Gastrocnemius medialis (tissue), 4 donors: ENCODE measurements around the gene COL4A6. TPM values are rescaled to one million over a fixed set of nuclear protein-coding genes. Genes with fewer than 3 reads are reported as not detected.

Experiments used
- ATAC-seq, 2 donors: fragments of 150-250 bp; one replicate each; pipeline ENCODE4 v1.9.1; 2016
- DNase-seq, 2 donors: peaks; one replicate each; pipeline ENCODE4 v3.0.0-alpha.2; 2019
- H3K27ac ChIP-seq, 4 donors: fragments of 200-600 bp; sonication (generic); 1 replicate in 1 of 4; 2 replicates in 3 of 4; pipeline ENCODE4 v1.5.1; 2016 to 2018; ENCODE audit warnings: mild to moderate bottlenecking in 2 of 4, moderate library complexity in 1 of 4
- H3K27me3 ChIP-seq, 3 donors: fragments of 200-600 bp; sonication (generic) in 2 of 3; 1 replicate in 1 of 3; 2 replicates in 2 of 3; pipeline versions ENCODE4 v1.5.1 to v1.6.0; 2016 to 2019; ENCODE audit warnings: mild to moderate bottlenecking in 1 of 3, moderate library complexity in 1 of 3
- H3K36me3 ChIP-seq, 2 donors: fragments of 200-600 bp; sonication (generic) in 1 of 2; one replicate each; pipeline ENCODE4 v1.5.1; 2017 to 2018
- H3K4me1 ChIP-seq, 2 donors: fragments of 200-600 bp; sonication (generic) in 1 of 2; one replicate each; pipeline ENCODE4 v1.5.1; 2016 to 2017; ENCODE audit warnings: mild to moderate bottlenecking in 2 of 2
- H3K4me3 ChIP-seq, 4 donors: fragments of 200-600 bp; sonication (generic) in 3 of 4; 1 replicate in 1 of 4; 2 replicates in 3 of 4; pipeline ENCODE4 v1.5.1; 2016 to 2019; ENCODE audit warnings: mild to moderate bottlenecking in 2 of 4
- H3K9me3 ChIP-seq, 3 donors: fragments of 200-600 bp; sonication (generic) in 2 of 3; 1 replicate in 1 of 3; 2 replicates in 2 of 3; pipeline ENCODE4 v1.5.1; 2016 to 2019
- POLR2A ChIP-seq, 2 donors: fragments of 450-650 bp; IDR thresholded peaks; one replicate each; pipeline ENCODE4 v1.6.1; 2017; ENCODE audit warnings: antibody characterized with exemption in 2 of 2, mild to moderate bottlenecking in 2 of 2, moderate library complexity in 2 of 2
- in situ Hi-C, 4 donors: fragments of 200-750 bp; cut with MboI; loops; one replicate each; pipeline versions ENCODE4 v1.15.0 to v1.8.0; 2017; ENCODE audit warnings: low sequenced_read_pairs in 4 of 4
- intact Hi-C: fragments of 100-400 bp; cut with DNase I; formaldehyde crosslinking; loops from one replicate; pipeline ENCODE4 v1.15.1; 2023; ENCODE audit warnings: low total_unique reads
- total RNA-seq, 4 donors: library from RNA; depleted of rRNA; stranded (reverse); fragments of >200 nt; gene quantifications; one replicate each; pipeline versions ENCODE4 v1.1.0 to v1.2.3, GENCODE V29; 2016
- TF ChIP-seq, protein P1 (sequence below), 5 experiments: fragments of 450-650 bp in 3 of 5; fragments of 200-600 bp in 2 of 5; sonication (generic) in 2 of 5; IDR thresholded peaks in 4 of 5; conservative IDR thresholded peaks in 1 of 5; 1 replicate in 4 of 5; 2 replicates in 1 of 5; pipeline ENCODE4 v1.5.1; 2016 to 2019; ENCODE audit warnings: antibody characterized with exemption in 5 of 5, mild to moderate bottlenecking in 3 of 5, moderate library complexity in 3 of 5

COL4A6 gene
- total RNA-seq, 4 donors from 2014 or later = 0.42 to 1.4 (median 0.81) TPM

DNA sequence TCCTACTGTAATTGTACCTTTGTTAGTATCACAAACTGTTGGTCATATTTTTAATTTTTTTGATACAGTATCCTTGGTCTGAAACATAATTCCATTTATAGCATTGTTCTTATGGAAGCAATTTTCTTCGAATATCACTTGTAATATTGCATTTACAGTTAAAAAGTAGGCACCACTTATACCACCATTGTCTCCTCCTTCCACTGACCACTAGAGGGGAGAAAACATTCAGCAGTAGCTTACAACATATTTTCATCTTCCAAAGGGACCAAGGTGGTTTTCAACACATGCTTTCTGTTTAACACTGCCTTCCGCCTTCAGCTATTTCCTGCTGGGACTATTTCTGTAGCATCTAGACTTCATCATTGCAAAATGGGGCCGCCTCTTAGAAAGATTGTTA, 146.2 kb downstream of the COL4A6 start:
- Histone ChIP-seq H3K4me3 (no peak overlapping the region), H3K27me3 (no peaks in the 10 kb centered on the region), H3K4me1 (no peaks in the 10 kb centered on the region), H3K36me3 (no peaks in the 10 kb centered on the region), H3K9me3 (peaks cover 0 to 4% (median 0%) of the 10 kb centered on the region in 3 donors), H3K27ac (no peak overlapping the region)
- ATAC-seq (no peak), DNase-seq (no peak)
- intact Hi-C loops (no loop called here), in situ Hi-C loops (no loop called here)
- TF ChIP-seq, protein P1, sequence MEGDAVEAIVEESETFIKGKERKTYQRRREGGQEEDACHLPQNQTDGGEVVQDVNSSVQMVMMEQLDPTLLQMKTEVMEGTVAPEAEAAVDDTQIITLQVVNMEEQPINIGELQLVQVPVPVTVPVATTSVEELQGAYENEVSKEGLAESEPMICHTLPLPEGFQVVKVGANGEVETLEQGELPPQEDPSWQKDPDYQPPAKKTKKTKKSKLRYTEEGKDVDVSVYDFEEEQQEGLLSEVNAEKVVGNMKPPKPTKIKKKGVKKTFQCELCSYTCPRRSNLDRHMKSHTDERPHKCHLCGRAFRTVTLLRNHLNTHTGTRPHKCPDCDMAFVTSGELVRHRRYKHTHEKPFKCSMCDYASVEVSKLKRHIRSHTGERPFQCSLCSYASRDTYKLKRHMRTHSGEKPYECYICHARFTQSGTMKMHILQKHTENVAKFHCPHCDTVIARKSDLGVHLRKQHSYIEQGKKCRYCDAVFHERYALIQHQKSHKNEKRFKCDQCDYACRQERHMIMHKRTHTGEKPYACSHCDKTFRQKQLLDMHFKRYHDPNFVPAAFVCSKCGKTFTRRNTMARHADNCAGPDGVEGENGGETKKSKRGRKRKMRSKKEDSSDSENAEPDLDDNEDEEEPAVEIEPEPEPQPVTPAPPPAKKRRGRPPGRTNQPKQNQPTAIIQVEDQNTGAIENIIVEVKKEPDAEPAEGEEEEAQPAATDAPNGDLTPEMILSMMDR (IDR thresholded peaks at IDR 0.05 in 4 of 5, conservative IDR thresholded peaks at IDR 0.05 in 1 of 5) = no peak
- TF ChIP-seq POLR2A (IDR thresholded peaks at IDR 0.05) = no peak

DNA sequence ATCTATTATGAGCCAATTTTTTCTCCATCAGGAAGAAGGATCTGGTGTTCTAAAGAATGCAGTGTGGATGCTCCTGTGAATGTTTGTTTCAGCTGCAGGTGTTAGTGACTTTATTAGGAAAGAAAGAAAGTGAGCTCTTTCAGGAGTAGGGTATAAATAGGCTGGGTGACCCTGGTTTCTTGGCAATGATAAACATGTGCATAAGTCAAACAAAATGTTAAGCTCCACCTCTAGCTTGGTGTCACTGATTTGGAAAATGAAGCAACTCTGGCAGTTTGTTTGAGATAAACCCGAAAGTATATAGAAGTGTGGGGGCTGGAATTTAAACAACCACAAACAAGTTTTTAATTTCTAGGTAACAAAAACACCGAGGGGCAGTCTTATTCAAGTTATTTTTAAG, 152.3 kb downstream of the COL4A6 start:
- Histone ChIP-seq H3K4me3 (no peak overlapping the region), H3K9me3 (no peaks in the 10 kb centered on the region), H3K4me1 (no peaks in the 10 kb centered on the region), H3K27ac (no peak overlapping the region), H3K27me3 (no peaks in the 10 kb centered on the region), H3K36me3 (no peaks in the 10 kb centered on the region)
- in situ Hi-C loops = no loop called here
- intact Hi-C loops = no loop called here
- ATAC-seq (no peak), DNase-seq (no peak)
- TF ChIP-seq, protein P1 (IDR thresholded peaks at IDR 0.05 in 4 of 5, conservative IDR thresholded peaks at IDR 0.05 in 1 of 5) = no peak
- TF ChIP-seq POLR2A (IDR thresholded peaks at IDR 0.05) = no peak

DNA sequence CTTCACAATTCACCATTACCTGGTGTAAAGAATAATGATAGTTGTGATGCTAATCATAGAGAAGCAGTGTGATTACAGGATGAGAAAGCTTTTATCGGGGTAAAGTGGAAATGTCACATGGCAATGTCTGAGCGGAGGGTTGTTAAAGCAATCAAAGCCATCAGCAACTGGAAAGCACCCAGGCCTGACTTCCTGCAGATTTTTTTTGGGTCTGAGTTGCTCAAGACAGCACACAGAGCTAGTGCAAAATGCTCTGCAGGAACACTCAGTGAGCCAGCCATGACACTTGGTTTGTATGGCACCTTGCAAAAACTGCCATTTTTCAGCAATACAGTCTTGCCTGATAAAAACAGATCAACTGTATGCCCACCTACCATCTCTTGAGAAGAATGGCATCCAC, 152.9 kb downstream of the COL4A6 start:
- intact Hi-C loops (no loop called here), in situ Hi-C loops (no loop called here)
- no peak for DNase-seq
- Histone ChIP-seq H3K27me3 (no peaks in the 10 kb centered on the region), H3K4me3 (no peak overlapping the region), H3K36me3 (no peaks in the 10 kb centered on the region), H3K9me3 (no peaks in the 10 kb centered on the region), H3K4me1 (no peaks in the 10 kb centered on the region), H3K27ac (no peak overlapping the region)
- TF ChIP-seq POLR2A (IDR thresholded peaks at IDR 0.05) = no peak
- TF ChIP-seq, protein P1 (IDR thresholded peaks at IDR 0.05 in 4 of 5, conservative IDR thresholded peaks at IDR 0.05 in 1 of 5) = no peak
- ATAC-seq = no peak

DNA sequence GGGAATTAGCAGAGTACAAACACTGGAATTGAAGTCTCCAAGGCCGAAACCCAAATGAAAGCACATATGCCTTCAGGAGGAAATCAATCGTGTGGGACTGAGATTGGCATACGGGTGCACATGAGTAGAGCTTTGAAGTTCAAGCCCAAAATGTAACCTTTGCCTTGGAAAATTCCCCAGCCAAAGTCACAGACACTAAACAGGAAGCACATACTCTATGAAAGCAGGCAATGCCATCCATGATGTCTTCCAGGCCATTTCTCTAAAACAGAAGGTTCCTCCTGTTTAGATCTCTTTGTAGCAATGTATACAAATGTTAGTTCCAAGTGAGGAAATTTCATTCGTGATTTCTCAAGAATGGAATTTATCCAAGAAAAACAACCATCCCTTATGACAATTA, 162.5 kb downstream of the COL4A6 start:
- Histone ChIP-seq H3K36me3 (no peaks in the 10 kb centered on the region), H3K27me3 (no peaks in the 10 kb centered on the region), H3K27ac (no peak overlapping the region), H3K4me3 (no peak overlapping the region), H3K9me3 (no peaks in the 10 kb centered on the region), H3K4me1 (no peaks in the 10 kb centered on the region)
- intact Hi-C loops (no loop called here), in situ Hi-C loops (no loop called here)
- ATAC-seq = no peak
- no peak for TF ChIP-seq POLR2A (IDR thresholded peaks at IDR 0.05)
- TF ChIP-seq, protein P1 (IDR thresholded peaks at IDR 0.05 in 4 of 5, conservative IDR thresholded peaks at IDR 0.05 in 1 of 5) = no peak
- no peak for DNase-seq

DNA sequence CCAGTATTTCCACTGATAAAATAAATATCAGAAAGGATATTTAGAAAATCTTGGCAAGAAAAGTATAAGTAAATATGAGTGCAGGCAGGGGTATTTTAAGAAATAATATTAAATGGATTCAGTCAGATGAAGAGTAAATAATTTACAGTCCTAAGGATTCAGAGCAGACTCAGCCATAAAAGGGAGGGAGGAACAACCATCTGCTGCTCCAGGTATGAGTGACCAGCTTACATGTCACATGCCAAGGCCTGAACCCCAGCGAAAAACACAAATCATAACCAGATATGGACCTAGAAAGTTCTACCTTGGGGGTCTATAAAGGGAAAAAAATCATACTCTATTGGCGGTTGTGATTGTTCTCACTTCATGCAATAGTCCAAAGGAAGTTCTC, 166.8 kb downstream of the COL4A6 start:
- no peak for TF ChIP-seq POLR2A (IDR thresholded peaks at IDR 0.05)
- TF ChIP-seq, protein P1 (IDR thresholded peaks at IDR 0.05 in 4 of 5, conservative IDR thresholded peaks at IDR 0.05 in 1 of 5) = no peak
- Histone ChIP-seq H3K9me3 (no peaks in the 10 kb centered on the region), H3K27ac (no peak overlapping the region), H3K4me1 (no peaks in the 10 kb centered on the region), H3K4me3 (no peak overlapping the region), H3K36me3 (no peaks in the 10 kb centered on the region), H3K27me3 (no peaks in the 10 kb centered on the region)
- ATAC-seq (no peak), DNase-seq (no peak)
- intact Hi-C loops = no loop called here
- in situ Hi-C loops = no loop called here
